ENCODE data around the gene ESYT2.

Gene ESYT2

GRCh38 chr7:158760936-158761335, 68.4 kb downstream of the ESYT2 start:
- DNase-seq: no peak

- no peak for DNase-seq
Observed at GRCh38 chr7:158760445-158760764, 68.9 kb downstream of the ESYT2 start.

- no peak for DNase-seq
Observed at GRCh38 chr7:158759749-158760444, 69.4 kb downstream of the ESYT2 start.

- DNase-seq: no peak
Observed at GRCh38 chr7:158759245-158759614, 70.1 kb downstream of the ESYT2 start.

GRCh38 chr7:158758586-158759244, 70.6 kb downstream of the ESYT2 start:
- DNase-seq: no peak

- no peak for DNase-seq
Observed at GRCh38 chr7:158757404-158757989, 71.8 kb downstream of the ESYT2 start.

GRCh38 chr7:158754746-158755444, 74.4 kb downstream of the ESYT2 start:
- no peak for DNase-seq

- no peak for DNase-seq
Observed at GRCh38 chr7:158753900-158754299, 75.4 kb downstream of the ESYT2 start.

- DNase-seq: no peak
Observed at GRCh38 chr7:158751751-158752150, 77.6 kb downstream of the ESYT2 start.

- DNase-seq: no peak
Observed at GRCh38 chr7:158751199-158751598, 78.1 kb downstream of the ESYT2 start.

- no peak for DNase-seq
Observed at GRCh38 chr7:158750702-158751101, 78.6 kb downstream of the ESYT2 start.

GRCh38 chr7:158749396-158749795, 79.9 kb downstream of the ESYT2 start:
- no peak for DNase-seq

- DNase-seq: no peak
Observed at GRCh38 chr7:158748335-158748734, 81.0 kb downstream of the ESYT2 start.

GRCh38 chr7:158747408-158747807, 81.9 kb downstream of the ESYT2 start:
- no peak for DNase-seq

- no peak for DNase-seq
Observed at GRCh38 chr7:158746957-158747356, 82.4 kb downstream of the ESYT2 start.

GRCh38 chr7:158745057-158745715, 84.1 kb downstream of the ESYT2 start:
- DNase-seq: no peak

- DNase-seq: no peak
Observed at GRCh38 chr7:158744070-158744469, 85.2 kb downstream of the ESYT2 start.

GRCh38 chr7:158743219-158743618, 86.1 kb downstream of the ESYT2 start:
- DNase-seq: no peak

GRCh38 chr7:158742065-158742821, 87.1 kb downstream of the ESYT2 start:
- no peak for DNase-seq

GRCh38 chr7:158741294-158741666, 88.0 kb downstream of the ESYT2 start:
- no peak for DNase-seq

GRCh38 chr7:158740657-158741293, 88.5 kb downstream of the ESYT2 start:
- no peak for DNase-seq

- no peak for DNase-seq
Observed at GRCh38 chr7:158740013-158740656, 89.2 kb downstream of the ESYT2 start.

Measured in NCI-H1436 (cell line).